ENCODE results near the gene SETD4. TPM values are rescaled to one million over a fixed set of nuclear protein-coding genes. Genes with fewer than 3 reads are reported as not detected.
A peak's percentile ranks its signal among the peaks of the same experiment; 100 is the strongest.
"Not testable (repeated sequence)": the region's sequence is repeated elsewhere in the genome, so short reads cannot be mapped to it uniquely, and the experiment has no call there.

The SETD4 gene
- 16.8 TPM for total RNA-seq

GRCh38 chr21:36060159-36060921 is at the start of gene SETD4:
Gene SETD4, minus strand, starts transcription at chr21:36060526. Its CDS starts 1,638 bp downstream, at chr21:36058888.
- peak; percentile 88 for DNase-seq

GRCh38 chr21:36109868-36110267 is 49.5 kb upstream of the SETD4 start:
- no peak for DNase-seq

- no peak for DNase-seq
Measured at GRCh38 chr21:36105327-36105842, 45.1 kb upstream of the SETD4 start.

GRCh38 chr21:36104317-36105300 is 44.3 kb upstream of the SETD4 start:
- DNase-seq, result no peak

DNA sequence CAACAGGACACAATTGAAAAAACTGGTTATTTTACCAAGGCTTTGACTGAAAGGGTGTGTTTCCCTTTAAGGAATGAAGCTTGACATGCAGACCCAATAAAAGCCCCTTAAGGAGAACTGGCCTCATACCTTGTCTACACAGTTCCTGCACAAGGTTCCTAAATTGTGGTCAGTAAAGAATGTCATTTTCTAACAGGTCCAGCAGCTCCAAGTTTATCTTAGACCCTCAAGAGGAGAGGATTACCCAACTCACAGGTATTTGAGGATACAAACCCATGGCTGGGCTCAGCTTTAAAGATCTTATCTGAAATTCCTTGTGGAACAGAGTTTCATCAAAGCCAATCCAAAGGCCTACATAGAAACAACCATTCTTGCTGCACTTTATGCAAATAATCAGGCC is 43.1 kb upstream of the SETD4 start:
- no peak for DNase-seq

DNA sequence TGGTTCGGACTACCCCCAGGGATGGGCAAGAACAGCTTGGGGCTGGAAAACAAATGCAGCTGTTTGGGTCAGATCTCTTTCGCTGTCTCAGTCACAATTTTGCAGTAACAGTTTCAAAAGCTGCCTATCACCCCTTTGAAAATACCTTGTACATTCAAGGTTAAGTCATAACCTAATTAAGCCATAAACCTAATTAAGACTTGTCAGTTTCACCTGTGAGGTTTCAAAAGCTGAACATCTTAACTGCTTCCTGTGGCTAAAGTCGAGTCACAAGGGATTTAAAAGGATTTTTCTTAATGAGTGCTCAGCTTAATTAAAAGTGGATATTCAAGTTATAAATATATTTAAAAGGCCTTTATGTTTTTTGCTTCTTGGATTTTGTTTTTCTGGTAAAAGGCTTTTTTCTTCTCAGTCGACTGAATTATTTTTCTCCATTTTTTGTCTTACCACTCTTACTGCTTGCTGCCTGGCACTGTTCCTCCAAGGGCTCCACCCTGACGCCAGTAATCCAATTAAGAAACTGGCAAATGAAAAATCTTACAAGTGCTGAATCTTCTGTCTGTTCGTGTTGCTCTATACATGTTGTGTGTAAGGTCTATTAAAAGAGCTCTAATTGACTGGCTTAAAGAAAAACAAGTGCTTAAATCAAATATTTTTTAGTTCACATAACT is 40.8 kb upstream of the SETD4 start:
- DNase-seq, result no peak

- not testable (repeated sequence) for DNase-seq
Measured at GRCh38 chr21:36099695-36100211, 39.4 kb upstream of the SETD4 start.

DNA sequence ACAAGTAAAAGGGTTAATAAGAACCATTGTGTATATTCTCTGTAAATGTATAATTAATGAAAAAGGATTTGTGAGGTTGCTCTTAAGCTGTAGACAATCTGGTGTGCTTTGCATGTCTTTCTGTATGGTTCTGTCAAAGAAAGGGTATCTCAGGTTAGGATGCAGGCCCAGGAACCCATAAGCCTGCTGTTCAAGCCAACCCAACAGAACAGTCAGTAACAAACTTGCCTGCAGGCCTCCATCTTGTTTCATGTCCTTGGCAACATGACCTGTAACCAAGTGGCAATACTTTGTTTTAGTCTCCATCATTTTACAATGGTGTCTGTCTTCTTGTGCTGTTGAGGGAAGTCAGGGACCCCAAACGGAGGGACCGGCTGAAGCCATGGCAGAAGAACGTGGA is 38.7 kb upstream of the SETD4 start:
- DNase-seq, result no peak

GRCh38 chr21:36098182-36098532 is 37.8 kb upstream of the SETD4 start:
- no peak for DNase-seq

GRCh38 chr21:36097427-36098181 is 37.3 kb upstream of the SETD4 start:
- DNase-seq, result no peak

- DNase-seq, result no peak
Measured at GRCh38 chr21:36096398-36097290, 36.3 kb upstream of the SETD4 start.

DNA sequence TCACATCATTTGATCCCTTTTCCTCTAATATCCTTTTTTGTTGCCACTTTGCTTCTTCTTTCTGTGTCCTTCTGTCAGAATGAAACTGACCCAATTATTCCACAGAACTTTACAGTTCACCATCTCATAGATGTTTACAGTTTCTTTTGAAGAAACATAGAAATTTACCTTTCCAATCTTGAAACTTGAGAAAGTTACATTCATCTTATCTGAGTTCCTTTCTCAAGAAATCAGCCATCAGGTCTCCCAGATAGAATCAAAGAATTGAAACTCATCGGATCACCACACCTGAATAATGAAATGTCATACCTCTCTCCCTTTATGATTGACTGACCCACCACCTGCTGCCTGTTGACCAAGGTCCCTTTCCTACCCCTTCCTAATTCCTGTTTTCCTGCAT is 33.2 kb upstream of the SETD4 start:
- DNase-seq, result no peak

- no peak for DNase-seq
Measured at GRCh38 chr21:36092681-36093080, 32.4 kb upstream of the SETD4 start.

- DNase-seq, result no peak
Measured at GRCh38 chr21:36089946-36090345, 29.6 kb upstream of the SETD4 start.

DNA sequence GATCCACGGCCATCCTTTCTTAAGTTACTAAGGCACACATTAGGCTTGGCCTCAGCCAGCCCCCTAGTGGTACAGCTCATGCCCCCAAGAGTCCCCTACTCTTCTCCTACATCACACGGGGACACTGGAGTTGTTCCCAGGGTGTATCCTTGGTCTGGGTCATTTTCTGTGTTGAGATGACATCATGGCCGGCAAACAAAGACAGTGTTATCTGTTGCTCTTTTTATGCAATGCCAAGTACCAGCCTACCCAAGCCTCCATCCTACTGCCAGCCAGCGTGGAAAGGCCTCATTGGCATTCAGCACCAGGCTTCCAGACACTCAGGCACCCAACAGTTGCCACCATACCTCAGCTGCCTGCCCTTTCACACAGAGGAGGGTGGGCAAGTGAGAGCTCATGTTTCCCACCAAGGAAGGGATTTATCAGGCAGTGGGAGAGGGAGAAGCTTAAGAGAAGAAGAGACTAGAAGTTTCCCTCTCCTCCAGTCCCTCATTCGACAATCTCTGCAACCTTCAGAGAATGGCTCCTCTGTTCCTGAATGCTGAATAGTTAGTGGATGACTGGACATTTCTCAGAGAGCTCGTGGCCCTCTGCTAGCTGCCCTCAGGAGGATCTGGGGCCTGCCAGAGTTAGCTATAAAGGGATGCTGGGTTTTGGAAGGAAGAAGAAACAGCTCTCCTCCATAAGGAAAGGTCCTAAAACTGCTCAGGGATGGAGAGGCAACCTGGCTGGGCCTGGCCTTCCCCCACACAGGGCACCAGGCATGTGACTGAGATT is 27.2 kb upstream of the SETD4 start:
- no peak for DNase-seq

DNA sequence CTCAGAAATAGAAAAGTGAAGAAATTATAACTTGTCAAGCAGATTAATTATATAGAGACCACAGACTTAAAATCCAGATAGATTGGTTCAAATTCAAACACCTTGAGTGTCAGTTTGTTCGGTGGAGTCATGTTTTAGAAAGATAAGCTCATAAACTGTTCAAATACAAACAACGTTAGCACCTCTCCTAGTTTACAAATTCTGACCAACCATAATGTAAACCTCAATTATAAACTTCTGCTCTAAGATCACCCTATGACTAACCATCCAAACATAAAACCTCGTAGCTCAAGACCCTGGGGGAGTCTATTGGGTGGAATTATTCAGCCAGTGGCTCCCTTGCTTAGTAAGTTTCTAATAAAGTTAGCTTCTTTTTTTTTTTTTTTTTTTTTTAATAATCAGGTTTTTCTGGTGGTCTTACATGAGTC is 21.9 kb upstream of the SETD4 start:
- no peak for DNase-seq

GRCh38 chr21:36080386-36080785 is 20.1 kb upstream of the SETD4 start:
- DNase-seq, result no peak

DNA sequence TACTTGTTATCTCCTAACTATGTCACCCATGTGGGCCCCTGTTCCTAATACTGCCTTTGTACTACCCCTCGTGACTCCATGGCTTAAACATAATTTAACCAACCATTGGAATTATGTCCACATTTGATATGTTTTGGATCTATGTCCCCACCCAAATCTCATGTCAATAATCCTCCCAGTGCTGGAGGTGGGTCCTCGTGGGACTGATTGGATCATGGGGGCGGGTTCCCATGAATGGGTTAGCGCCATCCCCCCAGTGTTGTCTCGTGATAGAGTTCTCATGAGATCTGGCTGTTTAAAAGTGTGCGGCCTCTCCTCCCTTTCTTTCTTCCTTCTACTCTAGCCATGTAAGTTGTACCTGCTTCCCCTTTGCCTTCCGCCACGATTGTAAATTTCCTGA is 19.3 kb upstream of the SETD4 start:
- no peak for DNase-seq

GRCh38 chr21:36079010-36079649 is 18.8 kb upstream of the SETD4 start:
- DNase-seq, result no peak
